ENCODE measurements around the gene XAGE1A.

DNA sequence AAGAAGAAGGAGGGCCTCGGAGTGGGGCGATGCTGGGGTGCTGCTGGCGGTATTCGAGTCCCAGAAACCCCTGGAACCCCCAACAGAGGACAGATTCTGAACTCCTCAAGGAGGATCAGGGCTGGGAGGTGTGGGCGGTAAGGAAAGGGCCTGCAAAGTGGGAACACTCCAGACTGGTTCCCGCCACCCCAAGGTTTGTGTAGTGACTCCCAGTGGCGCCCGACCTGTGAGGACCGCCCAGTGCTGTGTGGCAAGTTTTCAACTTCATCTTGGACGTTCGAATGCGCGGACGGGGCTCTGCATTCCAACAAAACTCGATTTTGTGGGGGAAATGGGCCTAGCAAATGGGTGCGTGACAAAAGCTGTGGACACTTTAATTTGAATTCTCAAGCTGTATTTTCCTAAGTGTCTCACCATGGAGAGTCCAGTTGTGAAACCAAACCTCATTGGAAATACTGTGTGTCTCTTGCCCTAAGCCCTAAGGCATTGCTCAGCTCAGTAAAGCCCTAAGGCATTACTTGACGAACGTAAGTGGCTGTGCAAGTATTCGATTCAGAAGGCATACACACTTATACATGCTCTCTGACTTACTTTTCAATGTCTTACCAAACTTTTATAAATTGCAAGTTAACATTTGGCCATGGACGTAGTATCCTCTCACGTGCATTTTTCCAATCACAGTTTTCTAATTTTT is 48.7 kb downstream of the XAGE1A start:
- TF ChIP-seq POLR2AphosphoS5 (IDR thresholded peaks at IDR 0.05; ENCODE audit: low read depth, low read length) (no peak), SIN3A (IDR thresholded peaks at IDR 0.05; ENCODE audit: borderline replicate concordance, insufficient read depth, low read length) (no peak), TAF1 (IDR thresholded peaks at IDR 0.05; ENCODE audit: borderline replicate concordance, insufficient read depth, low read length) (no peak), FOXP2 (optimal IDR thresholded peaks at IDR 0.05; ENCODE audit: borderline replicate concordance, extremely low read depth, extremely low read length, insufficient read depth) (no peak)

Measured in PFSK-1 (cell line).